Effector memory CD4-positive, alpha-beta T cell (primary cell): ENCODE measurements around the gene C10orf143.

Source experiments
- DNase-seq, 3 donors: peaks; one replicate each; pipeline ENCODE4 v3.0.0-alpha.2; 2020
- H3K27ac ChIP-seq: 2 replicates; pipeline ENCODE4 v1.7.0; 2013; ENCODE audit warnings: mild to moderate bottlenecking, low read length, moderate library complexity; ENCODE audit not compliant: insufficient read depth, poor library complexity, severe bottlenecking
- H3K27me3 ChIP-seq: replicated peaks from 2 replicates; pipeline ENCODE4 v1.7.0; 2013; ENCODE audit warnings: mild to moderate bottlenecking, low read length; ENCODE audit not compliant: insufficient read depth, control insufficient read depth, poor library complexity, severe bottlenecking
- H3K36me3 ChIP-seq: 2 replicates; pipeline ENCODE4 v1.7.0; 2013; ENCODE audit warnings: mild to moderate bottlenecking, low read length, moderate library complexity; ENCODE audit not compliant: control insufficient read depth, insufficient read depth
- H3K4me1 ChIP-seq: 2 replicates; pipeline ENCODE4 v1.7.0; 2013; ENCODE audit warnings: low read length, mild to moderate bottlenecking; ENCODE audit not compliant: control insufficient read depth, insufficient read depth, poor library complexity, severe bottlenecking
- H3K4me3 ChIP-seq: 2 replicates; pipeline ENCODE4 v1.7.0; 2013; ENCODE audit warnings: low read length, low read depth, mild to moderate bottlenecking; ENCODE audit not compliant: insufficient read depth, poor library complexity, severe bottlenecking
- H3K9me3 ChIP-seq: 2 replicates; pipeline ENCODE4 v1.7.0; 2013; ENCODE audit warnings: mild to moderate bottlenecking, low read length, moderate library complexity; ENCODE audit not compliant: control insufficient read depth

Gene C10orf143

GRCh38 chr10:130079614-130080460, 30.8 kb downstream of the C10orf143 start:
- Histone ChIP-seq H3K4me1 (no peaks in the 10 kb centered on the region), H3K4me3 (no peak overlapping the region), H3K36me3 (no peaks in the 10 kb centered on the region), H3K9me3 (no peaks in the 10 kb centered on the region), H3K27me3 (no peaks in the 10 kb centered on the region), H3K27ac (no peak overlapping the region)
- no peak for DNase-seq

- H3K27me3 ChIP-seq: no peaks in the 10 kb centered on the region
- DNase-seq: no peak
- H3K36me3 ChIP-seq: peaks cover 8% of the 10 kb centered on the region
- H3K27ac ChIP-seq: no peak overlapping the region
- H3K9me3 ChIP-seq: no peaks in the 10 kb centered on the region
- H3K4me1 ChIP-seq: no peaks in the 10 kb centered on the region
- H3K4me3 ChIP-seq: no peak overlapping the region
These were observed 32.5 kb downstream of the C10orf143 start for GRCh38 chr10:130078120-130078519.

- Histone ChIP-seq H3K27me3 (no peaks in the 10 kb centered on the region), H3K36me3 (peaks cover 8% of the 10 kb centered on the region), H3K27ac (no peak overlapping the region), H3K4me1 (no peaks in the 10 kb centered on the region), H3K4me3 (no peak overlapping the region), H3K9me3 (no peaks in the 10 kb centered on the region)
- DNase-seq: no peak
These were observed 33.9 kb downstream of the C10orf143 start for GRCh38 chr10:130076681-130077080.

- Histone ChIP-seq H3K9me3 (no peaks in the 10 kb centered on the region), H3K27me3 (no peaks in the 10 kb centered on the region)
- no peak for DNase-seq
These were observed 36.0 kb downstream of the C10orf143 start for GRCh38 chr10:130074639-130075038.

GRCh38 chr10:130073912-130074311, 36.7 kb downstream of the C10orf143 start:
- no peaks in the 10 kb centered on the region for H3K4me1 ChIP-seq
- H3K4me3 ChIP-seq: no peak overlapping the region
- H3K27ac ChIP-seq: no peak overlapping the region
- H3K27me3 ChIP-seq: no peaks in the 10 kb centered on the region
- peaks cover 8% of the 10 kb centered on the region for H3K36me3 ChIP-seq
- no peak for DNase-seq
- H3K9me3 ChIP-seq: no peaks in the 10 kb centered on the region

More at GRCh38 chr10:130074639-130075038, 36.0 kb downstream of the C10orf143 start:
- Histone ChIP-seq H3K27ac (no peak overlapping the region), H3K4me3 (no peak overlapping the region), H3K36me3 (peaks cover 8% of the 10 kb centered on the region), H3K4me1 (no peaks in the 10 kb centered on the region)

GRCh38 chr10:130072247-130072646, 38.4 kb downstream of the C10orf143 start:
- no peak for DNase-seq
- no peaks in the 10 kb centered on the region for H3K4me1 ChIP-seq
- H3K9me3 ChIP-seq: no peaks in the 10 kb centered on the region

GRCh38 chr10:130067893-130068292, 42.7 kb downstream of the C10orf143 start:
- H3K27me3 ChIP-seq: no peaks in the 10 kb centered on the region

More at GRCh38 chr10:130072247-130072646, 38.4 kb downstream of the C10orf143 start:
- no peak overlapping the region for H3K27ac ChIP-seq
- peaks cover 8% of the 10 kb centered on the region for H3K36me3 ChIP-seq
- no peaks in the 10 kb centered on the region for H3K27me3 ChIP-seq
- H3K4me3 ChIP-seq: no peak overlapping the region

GRCh38 chr10:130066743-130067142, 43.9 kb downstream of the C10orf143 start:
- Histone ChIP-seq H3K27ac (no peak overlapping the region), H3K4me1 (no peaks in the 10 kb centered on the region), H3K4me3 (no peak overlapping the region), H3K36me3 (peaks cover 5% of the 10 kb centered on the region), H3K9me3 (no peaks in the 10 kb centered on the region), H3K27me3 (no peaks in the 10 kb centered on the region)
- DNase-seq: no peak

More at GRCh38 chr10:130067893-130068292, 42.7 kb downstream of the C10orf143 start:
- no peaks in the 10 kb centered on the region for H3K4me1 ChIP-seq
- H3K4me3 ChIP-seq: no peak overlapping the region
- H3K27ac ChIP-seq: no peak overlapping the region
- H3K9me3 ChIP-seq: no peaks in the 10 kb centered on the region
- H3K36me3 ChIP-seq: peaks cover 5% of the 10 kb centered on the region
- no peak for DNase-seq

GRCh38 chr10:130065251-130065650, 45.4 kb downstream of the C10orf143 start:
- no peaks in the 10 kb centered on the region for H3K9me3 ChIP-seq
- peaks cover 5% of the 10 kb centered on the region for H3K36me3 ChIP-seq
- no peak overlapping the region for H3K27ac ChIP-seq
- DNase-seq: no peak
- H3K4me3 ChIP-seq: no peak overlapping the region
- no peaks in the 10 kb centered on the region for H3K4me1 ChIP-seq
- H3K27me3 ChIP-seq: no peaks in the 10 kb centered on the region

GRCh38 chr10:130064783-130065182, 45.8 kb downstream of the C10orf143 start:
- H3K27ac ChIP-seq: no peak overlapping the region
- no peaks in the 10 kb centered on the region for H3K9me3 ChIP-seq
- no peaks in the 10 kb centered on the region for H3K27me3 ChIP-seq
- H3K36me3 ChIP-seq: peaks cover 5% of the 10 kb centered on the region
- DNase-seq: no peak
- H3K4me1 ChIP-seq: no peaks in the 10 kb centered on the region
- no peak overlapping the region for H3K4me3 ChIP-seq
